Lower leg skin (tissue), 3 donors: ENCODE data around the gene OBP2B.

ENCODE experiments used
- CTCF ChIP-seq, 3 donors: fragments of 450-650 bp; IDR thresholded peaks; one replicate each; pipeline ENCODE4 v1.5.1; 2016; ENCODE audit warnings: antibody characterized with exemption in 3 of 3, mild to moderate bottlenecking in 3 of 3, moderate library complexity in 2 of 3
- POLR2A ChIP-seq, 2 donors: fragments of 450-650 bp; IDR thresholded peaks; one replicate each; pipeline ENCODE4 v1.6.1; 2016 to 2017; ENCODE audit warnings: antibody characterized with exemption in 2 of 2, mild to moderate bottlenecking in 1 of 2, moderate library complexity in 1 of 2

- no peak for TF ChIP-seq CTCF (IDR thresholded peaks at IDR 0.05)
- no peak for TF ChIP-seq POLR2A (IDR thresholded peaks at IDR 0.05)
These were observed 33.9 kb upstream of the OBP2B start for GRCh38 chr9:133242991-133243390.
